22Rv1 (cell line): ENCODE measurements around the gene SGK1.

ENCODE experiments used
- CTCF ChIP-seq: fragments of 450-650 bp; IDR thresholded peaks from 2 replicates; pipeline ENCODE4 v1.5.1; 2017; ENCODE audit warnings: mild to moderate bottlenecking
- ZFX ChIP-seq: fragments of 450-650 bp; IDR thresholded peaks from 2 replicates; pipeline ENCODE4 v1.6.1; 2017; ENCODE audit warnings: antibody characterized with exemption, borderline replicate concordance

- no peak for TF ChIP-seq CTCF
- no peak for TF ChIP-seq ZFX
Observed at GRCh38 chr6:134216301-134217010, 101.5 kb downstream of the SGK1 start.
